IMR-90 (cell line): ENCODE results near the gene HTN3. TPM values are rescaled to one million over a fixed set of nuclear protein-coding genes. Genes with fewer than 3 reads are reported as not detected.
"Not testable (repeated sequence)": the region's sequence is repeated elsewhere in the genome, so short reads cannot be mapped to it uniquely, and the experiment has no call there.

Experiments
- ATAC-seq: fragments of 200-7000 bp; cut with Tn5 transposase; 2 replicates; pipeline ENCODE4 v1.9.1; 2020; ENCODE audit warnings: low read depth, mild to moderate bottlenecking, moderate library complexity
- BruUV-seq: library from RNA; stranded (reverse); fragments of 400-500 nt; replicated peaks from 2 replicates; lab custom pipeline; 2021; lab: Mats Ljungman, UMichigan
- CTCF ChIA-PET: fragments of 300-600 bp; formaldehyde crosslinking; extraction: SDS; loops from one replicate; lab custom pipeline; 2021; ENCODE audit warnings: antibody characterized with exemption; lab: Yijun Ruan, JAX
- POLR2A ChIA-PET: fragments of 300-600 bp; sonication (Branson Sonifier 250); formaldehyde crosslinking; loops from one replicate; lab custom pipeline; 2022; ENCODE audit warnings: antibody characterized with exemption; ENCODE audit not compliant: unreplicated experiment; lab: Charles Lee
- DNase-seq: peaks from one replicate; pipeline ENCODE4 v3.0.0; 2013
- H2AFZ ChIP-seq: replicated peaks from 2 replicates; pipeline ENCODE3; 2013; ENCODE audit warnings: low read length, mild to moderate bottlenecking; ENCODE audit not compliant: poor library complexity
- H2AK5ac ChIP-seq: 2 replicates; pipeline ENCODE4 v1.6.1; 2013; ENCODE audit warnings: low read depth, low read length, inconsistent platforms
- H2AK9ac ChIP-seq: replicated peaks from 2 replicates; pipeline ENCODE3; 2013; ENCODE audit warnings: mild to moderate bottlenecking, low read depth, low read length, moderate library complexity; ENCODE audit not compliant: poor library complexity
- H2BK120ac ChIP-seq: 2 replicates; pipeline ENCODE4 v1.6.1; 2013; ENCODE audit warnings: low read depth, low read length, inconsistent platforms
- H2BK15ac ChIP-seq: 3 replicates; pipeline ENCODE4 v1.6.1; 2013; ENCODE audit warnings: low read depth, low read length, inconsistent platforms
- H2BK20ac ChIP-seq: 2 replicates; pipeline ENCODE4 v1.6.1; 2013; ENCODE audit warnings: low read depth, mild to moderate bottlenecking, inconsistent platforms, low read length, moderate library complexity
- H2BK5ac ChIP-seq: 2 replicates; pipeline ENCODE4 v1.6.1; 2013; ENCODE audit warnings: mild to moderate bottlenecking, low read depth, low read length, inconsistent platforms; ENCODE audit not compliant: poor library complexity, severe bottlenecking
- H3K14ac ChIP-seq: replicated peaks from 2 replicates; pipeline ENCODE4 v1.6.1; 2013; ENCODE audit warnings: low read depth, low read length, inconsistent platforms
- H3K18ac ChIP-seq: 2 replicates; pipeline ENCODE4 v1.6.1; 2013; ENCODE audit warnings: low read depth, low read length, control low read depth
- H3K23ac ChIP-seq: 2 replicates; pipeline ENCODE4 v1.6.1; 2013; ENCODE audit warnings: low read depth, low read length, inconsistent platforms
- H3K27ac ChIP-seq: 2 replicates; pipeline ENCODE4 v1.5.1; 2013; ENCODE audit warnings: mild to moderate bottlenecking, control low read depth, low read length; ENCODE audit not compliant: insufficient read depth
- H3K27me3 ChIP-seq: 2 replicates; pipeline ENCODE4 v1.6.1; 2013; ENCODE audit warnings: low read length; ENCODE audit not compliant: control insufficient read depth, insufficient read depth
- H3K36me3 ChIP-seq: 2 replicates; pipeline ENCODE4 v1.6.1; 2013; ENCODE audit warnings: low read length, mixed read lengths; ENCODE audit not compliant: control insufficient read depth, insufficient read depth
- H3K4ac ChIP-seq: 2 replicates; pipeline ENCODE4 v1.6.1; 2013; ENCODE audit warnings: low read depth, low read length, inconsistent platforms
- H3K4me1 ChIP-seq: 2 replicates; pipeline ENCODE4 v1.6.1; 2013; ENCODE audit warnings: low read length, mixed read lengths; ENCODE audit not compliant: control insufficient read depth, insufficient read depth
- H3K4me2 ChIP-seq: 2 replicates; pipeline ENCODE4 v1.6.1; 2013; ENCODE audit warnings: low read depth, mild to moderate bottlenecking, control low read depth, low read length, moderate library complexity
- H3K4me3 ChIP-seq: 2 replicates; pipeline ENCODE4 v1.5.1; 2013; ENCODE audit warnings: low read depth, mild to moderate bottlenecking, control low read depth, low read length, moderate library complexity; ENCODE audit not compliant: insufficient read depth
- H3K56ac ChIP-seq: 2 replicates; pipeline ENCODE4 v1.6.1; 2013; ENCODE audit warnings: low read length, inconsistent platforms; ENCODE audit not compliant: insufficient read depth; ENCODE audit errors: extremely low read depth
- H3K79me1 ChIP-seq, 2 experiments: 2 replicates each; pipeline ENCODE4 v1.6.1; 2013; ENCODE audit warnings: low read length in 2 of 2, inconsistent platforms in 1 of 2, low read depth in 1 of 2
- H3K9ac ChIP-seq: 2 replicates; pipeline ENCODE4 v1.6.1; 2013; ENCODE audit warnings: low read depth, low read length, control low read depth
- H3K9me1 ChIP-seq: 2 replicates; pipeline ENCODE4 v1.6.1; 2013; ENCODE audit warnings: low read length, inconsistent platforms; ENCODE audit not compliant: insufficient read depth
- H3K9me3 ChIP-seq: 2 replicates; pipeline ENCODE4 v1.6.1; 2013; ENCODE audit warnings: low read length; ENCODE audit not compliant: control insufficient read depth, insufficient read depth
- H4K20me1 ChIP-seq: 2 replicates; pipeline ENCODE4 v1.6.1; 2013; ENCODE audit warnings: low read length, inconsistent platforms; ENCODE audit not compliant: insufficient read depth
- H4K5ac ChIP-seq: 2 replicates; pipeline ENCODE4 v1.6.1; 2013; ENCODE audit warnings: mild to moderate bottlenecking, low read depth, low read length, control low read depth
- H4K8ac ChIP-seq, 2 experiments: 2 replicates each; pipeline ENCODE4 v1.6.1; 2013; ENCODE audit warnings: low read depth in 2 of 2, low read length in 2 of 2, control low read depth in 1 of 2, inconsistent platforms in 1 of 2
- H4K91ac ChIP-seq: 2 replicates; pipeline ENCODE4 v1.6.1; 2013; ENCODE audit warnings: low read depth, low read length, inconsistent platforms; ENCODE audit not compliant: insufficient read depth
- WGBS, 2 experiments: methylation state at CpG; one replicate each; pipeline versions ENCODE4 v1.1.5 to v1.1.7; 2013; ENCODE audit warnings: missing lambda C conversion rate in 2 of 2; ENCODE audit not compliant: insufficient read length in 1 of 2; ENCODE audit errors: extremely low coverage in 2 of 2; 5-methylcytosine and 5-hydroxymethylcytosine counted together
- dilution Hi-C: fragments of 300-500 bp; cut with HindIII; formaldehyde crosslinking; loops from one replicate; pipeline ENCODE4 v1.14.3; 2018; ENCODE audit warnings: low sequenced_read_pairs; ENCODE audit not compliant: unreplicated experiment
- in situ Hi-C: fragments of 300-500 bp; cut with MboI; formaldehyde crosslinking; loops from 3 replicates; pipeline ENCODE4 v1.14.3; 2019; ENCODE audit warnings: low sequenced_read_pairs, inconsistent platforms, mixed read lengths
- intact Hi-C: fragments of 100-400 bp; cut with micrococcal nuclease; formaldehyde crosslinking; loops from 2 replicates; pipeline ENCODE4 v1.10.0; 2022
- polyA plus RNA-seq, 3 experiments: library from polyadenylated mRNA; depleted of rRNA; stranded (reverse); fragments of >200 nt; gene quantifications; 2 replicates each; pipeline ENCODE4 v1.2.3, GENCODE V29; 2012; ENCODE audit warnings: low replicate concordance in 1 of 3
- total RNA-seq: library from RNA; depleted of rRNA; stranded (reverse); fragments of >200 nt; gene quantifications from 2 replicates; pipeline ENCODE4 v1.2.3, GENCODE V29; 2012

Gene HTN3
- total and polyA plus RNA-seq, 2 of the 4 experiments (the other 2 are of a cell fraction) = not detected

- not testable (repeated sequence) for H3K4me1 ChIP-seq
These were observed 9.3 kb upstream of the HTN3 start for GRCh38 chr4:70019006-70019405.

More at GRCh38 chr4:70019006-70019405, 9.3 kb upstream of the HTN3 start:
- H3K79me1 ChIP-seq, H4K5ac ChIP-seq, H2AFZ ChIP-seq, H3K4me2 ChIP-seq, in situ Hi-C loops, H3K18ac ChIP-seq, H2BK15ac ChIP-seq, intact Hi-C loops, DNase-seq, H4K91ac ChIP-seq, H3K14ac ChIP-seq, H3K9me3 ChIP-seq, CTCF ChIA-PET, dilution Hi-C loops, H2BK120ac ChIP-seq, BruUV-seq, H4K8ac ChIP-seq, H3K9ac ChIP-seq, H3K9me1 ChIP-seq, H2AK5ac ChIP-seq, ATAC-seq, H3K56ac ChIP-seq, H3K4me3 ChIP-seq, H2AK9ac ChIP-seq, H3K27ac ChIP-seq, POLR2A ChIA-PET, H2BK20ac ChIP-seq, H3K23ac ChIP-seq, H3K36me3 ChIP-seq, H2BK5ac ChIP-seq, H3K4ac ChIP-seq, H4K20me1 ChIP-seq, H3K27me3 ChIP-seq: not testable (repeated sequence)
- WGBS, 2 experiments = no CpG with 5 or more reads among the region's 10 CpGs
